Endothelial cell of umbilical vein (primary cell): ENCODE results near the gene ANGPT4. TPM values are rescaled to one million over a fixed set of nuclear protein-coding genes. Genes with fewer than 3 reads are reported as not detected.

Source experiments
- BruUV-seq: library from RNA; stranded (reverse); fragments of 400-500 nt; replicated peaks from 2 replicates; lab custom pipeline; 2021; lab: Mats Ljungman, UMichigan
- CTCF ChIA-PET: fragments of 300-600, 350-600 bp; sonication (Branson Sonifier 250); formaldehyde crosslinking; loops from one replicate; lab custom pipeline; 2021; ENCODE audit warnings: antibody characterized with exemption, inconsistent platforms; lab: Charles Lee
- POLR2A ChIA-PET: fragments of 300-600, 350-600 bp; sonication (Branson Sonifier 250); formaldehyde crosslinking; loops from one replicate; lab custom pipeline; 2021; ENCODE audit warnings: antibody characterized with exemption, inconsistent platforms; lab: Charles Lee
- DNase-seq: peaks from one replicate; pipeline ENCODE4 v3.0.0-alpha.2; 2011; ENCODE audit warnings: low read depth, low spot score
- FAIRE-seq: peaks from 2 replicates; lab custom pipeline; 2011; peaks lifted over from hg19 to GRCh38; lab: Jason Lieb, UNC
- H2AFZ ChIP-seq: 2 replicates; pipeline ENCODE4 v1.6.0; 2012; ENCODE audit warnings: low read depth, low read length, control low read depth, inconsistent platforms
- H3K27ac ChIP-seq: 2 replicates; pipeline ENCODE4 v1.5.1; 2011; ENCODE audit warnings: low read depth, mild to moderate bottlenecking, control low read depth, low read length, moderate library complexity; ENCODE audit not compliant: insufficient read depth
- H3K27me3 ChIP-seq, 2 experiments: 2 replicates each; pipeline versions ENCODE4 v1.6.0 to v1.6.1; 2011; ENCODE audit warnings: low read length in 2 of 2, mixed read lengths in 1 of 2; ENCODE audit not compliant: control insufficient read depth in 2 of 2, insufficient read depth in 2 of 2
- H3K36me3 ChIP-seq, 2 experiments: 2 replicates in 1 of 2; 3 replicates in 1 of 2; pipeline ENCODE4 v1.5.1; 2011; ENCODE audit warnings: low read length in 2 of 2, mild to moderate bottlenecking in 1 of 2, moderate library complexity in 1 of 2; ENCODE audit not compliant: control insufficient read depth in 2 of 2, insufficient read depth in 2 of 2; ENCODE audit errors: extremely low read depth in 1 of 2
- H3K4me1 ChIP-seq: 3 replicates; pipeline ENCODE4 v1.5.1; 2011; ENCODE audit warnings: mild to moderate bottlenecking, low read length; ENCODE audit not compliant: control insufficient read depth, insufficient read depth; ENCODE audit errors: extremely low read depth
- H3K4me2 ChIP-seq: 2 replicates; pipeline ENCODE4 v1.6.1; 2011; ENCODE audit warnings: low read length, control low read depth, mixed read lengths; ENCODE audit not compliant: insufficient read depth
- H3K4me3 ChIP-seq, 3 experiments: fragments of 200-600 bp in 1 of 3; sonication (generic), shearing (Covaris generic) in 1 of 3; replicated peaks in 1 of 3; 2 replicates each; pipeline ENCODE4 v1.5.1; 2011 to 2016; ENCODE audit warnings: control low read depth in 3 of 3, low read length in 3 of 3, mild to moderate bottlenecking in 2 of 3, inconsistent platforms in 1 of 3, low read depth in 1 of 3, moderate library complexity in 1 of 3; ENCODE audit not compliant: insufficient read depth in 1 of 3
- H3K79me2 ChIP-seq: 2 replicates; pipeline ENCODE4 v1.6.0; 2012; ENCODE audit warnings: low read length, inconsistent platforms; ENCODE audit not compliant: control insufficient read depth, insufficient read depth
- H3K9ac ChIP-seq: replicated peaks from 2 replicates; pipeline ENCODE3; 2011; ENCODE audit warnings: low read length, control low read depth; ENCODE audit not compliant: insufficient read depth; ENCODE audit errors: extremely low read depth
- H3K9me1 ChIP-seq: replicated peaks from 3 replicates; pipeline ENCODE4 v1.6.0; 2011; ENCODE audit warnings: mild to moderate bottlenecking, low read length; ENCODE audit not compliant: control insufficient read depth, insufficient read depth; ENCODE audit errors: extremely low read depth
- H3K9me3 ChIP-seq: replicated peaks from 2 replicates; pipeline ENCODE4 v1.5.1; 2012; ENCODE audit warnings: low read length, inconsistent platforms; ENCODE audit not compliant: control insufficient read depth, insufficient read depth
- H4K20me1 ChIP-seq: replicated peaks from 2 replicates; pipeline ENCODE3; 2011; ENCODE audit warnings: mild to moderate bottlenecking, low read length; ENCODE audit not compliant: control insufficient read depth, insufficient read depth; ENCODE audit errors: extremely low read depth
- EZH2 ChIP-seq: IDR thresholded peaks from 2 replicates; pipeline ENCODE4 v1.6.1; 2012; ENCODE audit warnings: borderline replicate concordance, low read depth, mild to moderate bottlenecking, moderate library complexity, low read length, inconsistent platforms; ENCODE audit not compliant: severe bottlenecking
- FOS ChIP-seq: IDR thresholded peaks from 2 replicates; pipeline ENCODE4 v1.6.1; 2011; ENCODE audit warnings: mild to moderate bottlenecking, low read length, moderate library complexity, borderline replicate concordance; ENCODE audit not compliant: insufficient read depth
- GATA2 ChIP-seq: IDR thresholded peaks from 2 replicates; pipeline ENCODE4 v1.7.0; 2011; ENCODE audit warnings: low read depth, mild to moderate bottlenecking, moderate library complexity, mixed read lengths, low read length; ENCODE audit not compliant: insufficient read length, insufficient read depth
- JUN ChIP-seq: IDR thresholded peaks from 2 replicates; pipeline ENCODE4 v1.6.1; 2011; ENCODE audit warnings: borderline replicate concordance, low read depth; ENCODE audit not compliant: insufficient read length, insufficient read depth
- MYC ChIP-seq: IDR thresholded peaks from one replicate; pipeline ENCODE4 v1.6.1; 2011; ENCODE audit warnings: mild to moderate bottlenecking, low read depth, low read length
- POLR2A ChIP-seq: IDR thresholded peaks from 2 replicates; pipeline ENCODE4 v1.6.1; 2012; ENCODE audit warnings: low read depth, mild to moderate bottlenecking, control low read depth, low read length
- POLR2AphosphoS5 ChIP-seq: IDR thresholded peaks from 2 replicates; pipeline ENCODE4 v1.6.1; 2012; ENCODE audit warnings: low read depth, mild to moderate bottlenecking, control low read depth, low read length, moderate library complexity; ENCODE audit not compliant: insufficient read depth
- dilution Hi-C: fragments of 300-500 bp; cut with MboI; formaldehyde crosslinking; loops from one replicate; pipeline ENCODE4 v1.15.0; 2019; ENCODE audit warnings: low sequenced_read_pairs; ENCODE audit not compliant: extremely low pct_ligation_motif_present
- intact Hi-C: fragments of 100-400 bp; cut with micrococcal nuclease; formaldehyde crosslinking; loops from one replicate; pipeline ENCODE4 v1.10.0; 2022
- polyA plus RNA-seq, 4 experiments: library from polyadenylated mRNA; depleted of rRNA in 3 of 4; stranded (reverse) in 3 of 4; unstranded in 1 of 4; fragments of >200 nt; gene quantifications; 2 replicates each; pipeline versions ENCODE4 v1.2.1 to v1.2.3, GENCODE V29; 2011 to 2012; ENCODE audit warnings: missing spikeins in 1 of 4
- total RNA-seq: library from RNA; stranded (reverse); gene quantifications from 2 replicates; pipeline ENCODE4 v1.2.3, GENCODE V29; 2021
- TF ChIP-seq, protein P1 (sequence below), 2 donors: IDR thresholded peaks; 1 replicate in 1 of 2; 2 replicates in 1 of 2; pipeline ENCODE4 v1.5.1; 2011; ENCODE audit warnings: low read length in 2 of 2, mild to moderate bottlenecking in 2 of 2, moderate library complexity in 2 of 2, control low read depth in 1 of 2, inconsistent platforms in 1 of 2, low read depth in 1 of 2; ENCODE audit not compliant: insufficient read depth in 1 of 2; ENCODE audit errors: extremely low read depth in 1 of 2
- TF ChIP-seq, protein P2 (sequence below): IDR thresholded peaks from 2 replicates; pipeline ENCODE4 v1.6.1; 2011; ENCODE audit not compliant: insufficient read depth, insufficient read length

Gene ANGPT4
- total and polyA plus RNA-seq, 2 donors (not counting 3 experiments of a cell fraction or from before 2014, with no cell fraction given) = not detected

DNA sequence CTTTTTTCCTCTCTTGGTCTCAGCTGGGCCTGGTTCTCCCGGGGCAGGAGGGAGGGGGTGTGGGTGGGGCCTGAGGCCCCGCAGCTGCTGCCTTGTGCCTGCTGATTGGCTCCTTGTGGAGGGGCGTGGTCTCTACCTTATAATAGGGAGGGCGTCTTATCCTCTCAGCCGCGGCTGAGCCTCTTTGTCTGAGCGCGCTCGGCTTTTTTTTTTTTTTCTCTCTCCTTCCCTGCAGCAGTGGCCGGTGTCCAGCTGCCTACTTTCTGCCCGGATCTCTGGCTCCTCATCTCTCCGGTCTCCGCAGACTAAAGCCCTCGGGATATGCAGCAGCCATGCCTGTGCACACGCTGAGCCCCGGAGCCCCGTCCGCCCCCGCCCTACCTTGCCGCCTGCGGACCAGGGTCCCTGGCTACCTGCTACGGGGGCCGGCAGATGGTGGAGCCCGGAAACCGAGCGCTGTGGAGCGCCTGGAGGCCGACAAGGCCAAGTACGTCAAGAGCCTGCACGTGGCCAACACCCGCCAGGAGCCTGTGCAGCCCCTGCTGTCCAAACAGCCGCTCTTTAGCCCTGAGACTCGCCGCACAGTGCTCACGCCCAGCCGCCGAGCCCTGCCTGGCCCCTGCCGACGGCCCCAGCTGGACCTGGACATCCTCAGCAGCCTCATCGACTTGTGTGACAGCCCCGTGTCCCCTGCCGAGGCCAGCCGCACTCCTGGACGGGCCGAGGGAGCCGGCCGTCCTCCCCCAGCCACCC, 71.5 kb downstream of the ANGPT4 start:
- peak; percentile 88 for FAIRE-seq
- no peak overlapping the region for H3K27ac ChIP-seq
- dilution Hi-C loops (no loop called here), intact Hi-C loops (loop anchor here (1.0 to 5.0 kb wide), 3 partner anchors 11 to 38 kb away; partner anchors contain the start of gene FAM110A)
- BruUV-seq = no TSS peak
- H4K20me1 ChIP-seq = no peaks in the 10 kb centered on the region
- H3K27me3 ChIP-seq = no peaks in the 10 kb centered on the region
- ChIA-PET POLR2A (interaction anchor here (0.6 to 0.7 kb wide), 2 partner anchors 313 to 906 kb away, joined by 3 to 8 read pairs; no protein-coding TSS in a partner anchor), CTCF (interaction anchor here (0.8 to 1.6 kb wide), 4 partner anchors 10 to 26 kb away, joined by 3 to 11 read pairs (median 6); partner anchors contain the start of gene FAM110A)
- H3K9ac ChIP-seq = no peak overlapping the region
- no peaks in the 10 kb centered on the region for H3K36me3 ChIP-seq
- H3K79me2 ChIP-seq = peaks cover 35% of the 10 kb centered on the region
- peak overlapping the region; percentile 61 for H2AFZ ChIP-seq
- peak overlapping the region in 2 of 3 experiments; percentile 11 to 29 for H3K4me3 ChIP-seq
- H3K9me1 ChIP-seq = no peaks in the 10 kb centered on the region
- DNase-seq = peak; percentile 88
- H3K9me3 ChIP-seq = no peaks in the 10 kb centered on the region
- H3K4me2 ChIP-seq = peak overlapping the region; percentile 30
- peaks cover 28% of the 10 kb centered on the region for H3K4me1 ChIP-seq
- TF ChIP-seq MYC (no peak), GATA2 (no peak), POLR2A (no peak), JUN (no peak), EZH2 (no peak), POLR2AphosphoS5 (no peak), FOS (no peak)
- TF ChIP-seq, protein P1, sequence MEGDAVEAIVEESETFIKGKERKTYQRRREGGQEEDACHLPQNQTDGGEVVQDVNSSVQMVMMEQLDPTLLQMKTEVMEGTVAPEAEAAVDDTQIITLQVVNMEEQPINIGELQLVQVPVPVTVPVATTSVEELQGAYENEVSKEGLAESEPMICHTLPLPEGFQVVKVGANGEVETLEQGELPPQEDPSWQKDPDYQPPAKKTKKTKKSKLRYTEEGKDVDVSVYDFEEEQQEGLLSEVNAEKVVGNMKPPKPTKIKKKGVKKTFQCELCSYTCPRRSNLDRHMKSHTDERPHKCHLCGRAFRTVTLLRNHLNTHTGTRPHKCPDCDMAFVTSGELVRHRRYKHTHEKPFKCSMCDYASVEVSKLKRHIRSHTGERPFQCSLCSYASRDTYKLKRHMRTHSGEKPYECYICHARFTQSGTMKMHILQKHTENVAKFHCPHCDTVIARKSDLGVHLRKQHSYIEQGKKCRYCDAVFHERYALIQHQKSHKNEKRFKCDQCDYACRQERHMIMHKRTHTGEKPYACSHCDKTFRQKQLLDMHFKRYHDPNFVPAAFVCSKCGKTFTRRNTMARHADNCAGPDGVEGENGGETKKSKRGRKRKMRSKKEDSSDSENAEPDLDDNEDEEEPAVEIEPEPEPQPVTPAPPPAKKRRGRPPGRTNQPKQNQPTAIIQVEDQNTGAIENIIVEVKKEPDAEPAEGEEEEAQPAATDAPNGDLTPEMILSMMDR (IDR thresholded peaks at IDR 0.05; ENCODE audit: extremely low read depth in 1 of 2, insufficient read depth in 1 of 2, low read depth in 1 of 2, low read length in 2 of 2) = no peak
- TF ChIP-seq, protein P2, sequence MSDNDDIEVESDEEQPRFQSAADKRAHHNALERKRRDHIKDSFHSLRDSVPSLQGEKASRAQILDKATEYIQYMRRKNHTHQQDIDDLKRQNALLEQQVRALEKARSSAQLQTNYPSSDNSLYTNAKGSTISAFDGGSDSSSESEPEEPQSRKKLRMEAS = no peak
